ENCODE data around the gene ADAM15.

GRCh38 chr1:155007251-155007828 lies 43.8 kb upstream of the ADAM15 start:
- no peak for TF ChIP-seq RNF2 (IDR thresholded peaks at IDR 0.05; ENCODE audit: borderline replicate concordance, low read depth)
- TF ChIP-seq KDM1A (IDR thresholded peaks at IDR 0.05; ENCODE audit: low read depth): no peak
- TF ChIP-seq, protein P1, sequence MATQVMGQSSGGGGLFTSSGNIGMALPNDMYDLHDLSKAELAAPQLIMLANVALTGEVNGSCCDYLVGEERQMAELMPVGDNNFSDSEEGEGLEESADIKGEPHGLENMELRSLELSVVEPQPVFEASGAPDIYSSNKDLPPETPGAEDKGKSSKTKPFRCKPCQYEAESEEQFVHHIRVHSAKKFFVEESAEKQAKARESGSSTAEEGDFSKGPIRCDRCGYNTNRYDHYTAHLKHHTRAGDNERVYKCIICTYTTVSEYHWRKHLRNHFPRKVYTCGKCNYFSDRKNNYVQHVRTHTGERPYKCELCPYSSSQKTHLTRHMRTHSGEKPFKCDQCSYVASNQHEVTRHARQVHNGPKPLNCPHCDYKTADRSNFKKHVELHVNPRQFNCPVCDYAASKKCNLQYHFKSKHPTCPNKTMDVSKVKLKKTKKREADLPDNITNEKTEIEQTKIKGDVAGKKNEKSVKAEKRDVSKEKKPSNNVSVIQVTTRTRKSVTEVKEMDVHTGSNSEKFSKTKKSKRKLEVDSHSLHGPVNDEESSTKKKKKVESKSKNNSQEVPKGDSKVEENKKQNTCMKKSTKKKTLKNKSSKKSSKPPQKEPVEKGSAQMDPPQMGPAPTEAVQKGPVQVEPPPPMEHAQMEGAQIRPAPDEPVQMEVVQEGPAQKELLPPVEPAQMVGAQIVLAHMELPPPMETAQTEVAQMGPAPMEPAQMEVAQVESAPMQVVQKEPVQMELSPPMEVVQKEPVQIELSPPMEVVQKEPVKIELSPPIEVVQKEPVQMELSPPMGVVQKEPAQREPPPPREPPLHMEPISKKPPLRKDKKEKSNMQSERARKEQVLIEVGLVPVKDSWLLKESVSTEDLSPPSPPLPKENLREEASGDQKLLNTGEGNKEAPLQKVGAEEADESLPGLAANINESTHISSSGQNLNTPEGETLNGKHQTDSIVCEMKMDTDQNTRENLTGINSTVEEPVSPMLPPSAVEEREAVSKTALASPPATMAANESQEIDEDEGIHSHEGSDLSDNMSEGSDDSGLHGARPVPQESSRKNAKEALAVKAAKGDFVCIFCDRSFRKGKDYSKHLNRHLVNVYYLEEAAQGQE (IDR thresholded peaks at IDR 0.05): no peak
- TF ChIP-seq HEYL (CRISPR knock-in tag; IDR thresholded peaks at IDR 0.05): no peak
- TF ChIP-seq CTCF (IDR thresholded peaks at IDR 0.05): no peak

All from A549 (cell line).